ENCODE data around the gene IL20.

GRCh38 chr1:206885341-206886060 is 20.1 kb downstream of the IL20 start:
- TF ChIP-seq CTCF (IDR thresholded peaks at IDR 0.05) = no peak
- no peak for TF ChIP-seq EZH2 (IDR thresholded peaks at IDR 0.05)
